Endothelial cell of umbilical vein (primary cell): ENCODE measurements around the gene LGMN. TPM values are rescaled to one million over a fixed set of nuclear protein-coding genes. Genes with fewer than 3 reads are reported as not detected.

Experiments
- BruUV-seq: library from RNA; stranded (reverse); fragments of 400-500 nt; replicated peaks from 2 replicates; lab custom pipeline; 2021; lab: Mats Ljungman, UMichigan
- CTCF ChIA-PET: fragments of 300-600, 350-600 bp; sonication (Branson Sonifier 250); formaldehyde crosslinking; loops from one replicate; lab custom pipeline; 2021; ENCODE audit warnings: antibody characterized with exemption, inconsistent platforms; lab: Charles Lee
- POLR2A ChIA-PET: fragments of 300-600, 350-600 bp; sonication (Branson Sonifier 250); formaldehyde crosslinking; loops from one replicate; lab custom pipeline; 2021; ENCODE audit warnings: antibody characterized with exemption, inconsistent platforms; lab: Charles Lee
- DNase-seq: peaks from one replicate; pipeline ENCODE4 v3.0.0-alpha.2; 2011; ENCODE audit warnings: low read depth, low spot score
- FAIRE-seq: peaks from 2 replicates; lab custom pipeline; 2011; peaks lifted over from hg19 to GRCh38; lab: Jason Lieb, UNC
- H2AFZ ChIP-seq: 2 replicates; pipeline ENCODE4 v1.6.0; 2012; ENCODE audit warnings: low read depth, low read length, control low read depth, inconsistent platforms
- H3K27ac ChIP-seq: 2 replicates; pipeline ENCODE4 v1.5.1; 2011; ENCODE audit warnings: low read depth, mild to moderate bottlenecking, control low read depth, low read length, moderate library complexity; ENCODE audit not compliant: insufficient read depth
- H3K27me3 ChIP-seq, 2 experiments: 2 replicates each; pipeline versions ENCODE4 v1.6.0 to v1.6.1; 2011; ENCODE audit warnings: low read length in 2 of 2, mixed read lengths in 1 of 2; ENCODE audit not compliant: control insufficient read depth in 2 of 2, insufficient read depth in 2 of 2
- H3K36me3 ChIP-seq, 2 experiments: 2 replicates in 1 of 2; 3 replicates in 1 of 2; pipeline ENCODE4 v1.5.1; 2011; ENCODE audit warnings: low read length in 2 of 2, mild to moderate bottlenecking in 1 of 2, moderate library complexity in 1 of 2; ENCODE audit not compliant: control insufficient read depth in 2 of 2, insufficient read depth in 2 of 2; ENCODE audit errors: extremely low read depth in 1 of 2
- H3K4me1 ChIP-seq: 3 replicates; pipeline ENCODE4 v1.5.1; 2011; ENCODE audit warnings: mild to moderate bottlenecking, low read length; ENCODE audit not compliant: control insufficient read depth, insufficient read depth; ENCODE audit errors: extremely low read depth
- H3K4me2 ChIP-seq: 2 replicates; pipeline ENCODE4 v1.6.1; 2011; ENCODE audit warnings: low read length, control low read depth, mixed read lengths; ENCODE audit not compliant: insufficient read depth
- H3K4me3 ChIP-seq, 3 experiments: fragments of 200-600 bp in 1 of 3; sonication (generic), shearing (Covaris generic) in 1 of 3; replicated peaks in 1 of 3; 2 replicates each; pipeline ENCODE4 v1.5.1; 2011 to 2016; ENCODE audit warnings: control low read depth in 3 of 3, low read length in 3 of 3, mild to moderate bottlenecking in 2 of 3, inconsistent platforms in 1 of 3, low read depth in 1 of 3, moderate library complexity in 1 of 3; ENCODE audit not compliant: insufficient read depth in 1 of 3
- H3K79me2 ChIP-seq: 2 replicates; pipeline ENCODE4 v1.6.0; 2012; ENCODE audit warnings: low read length, inconsistent platforms; ENCODE audit not compliant: control insufficient read depth, insufficient read depth
- H3K9ac ChIP-seq: replicated peaks from 2 replicates; pipeline ENCODE3; 2011; ENCODE audit warnings: low read length, control low read depth; ENCODE audit not compliant: insufficient read depth; ENCODE audit errors: extremely low read depth
- H3K9me1 ChIP-seq: replicated peaks from 3 replicates; pipeline ENCODE4 v1.6.0; 2011; ENCODE audit warnings: mild to moderate bottlenecking, low read length; ENCODE audit not compliant: control insufficient read depth, insufficient read depth; ENCODE audit errors: extremely low read depth
- H3K9me3 ChIP-seq: replicated peaks from 2 replicates; pipeline ENCODE4 v1.5.1; 2012; ENCODE audit warnings: low read length, inconsistent platforms; ENCODE audit not compliant: control insufficient read depth, insufficient read depth
- H4K20me1 ChIP-seq: replicated peaks from 2 replicates; pipeline ENCODE3; 2011; ENCODE audit warnings: mild to moderate bottlenecking, low read length; ENCODE audit not compliant: control insufficient read depth, insufficient read depth; ENCODE audit errors: extremely low read depth
- CTCF ChIP-seq, 2 donors: IDR thresholded peaks; 1 replicate in 1 of 2; 2 replicates in 1 of 2; pipeline ENCODE4 v1.5.1; 2011; ENCODE audit warnings: low read length in 2 of 2, mild to moderate bottlenecking in 2 of 2, moderate library complexity in 2 of 2, control low read depth in 1 of 2, inconsistent platforms in 1 of 2, low read depth in 1 of 2; ENCODE audit not compliant: insufficient read depth in 1 of 2; ENCODE audit errors: extremely low read depth in 1 of 2
- EZH2 ChIP-seq: IDR thresholded peaks from 2 replicates; pipeline ENCODE4 v1.6.1; 2012; ENCODE audit warnings: borderline replicate concordance, low read depth, mild to moderate bottlenecking, moderate library complexity, low read length, inconsistent platforms; ENCODE audit not compliant: severe bottlenecking
- FOS ChIP-seq: IDR thresholded peaks from 2 replicates; pipeline ENCODE4 v1.6.1; 2011; ENCODE audit warnings: mild to moderate bottlenecking, low read length, moderate library complexity, borderline replicate concordance; ENCODE audit not compliant: insufficient read depth
- GATA2 ChIP-seq: IDR thresholded peaks from 2 replicates; pipeline ENCODE4 v1.7.0; 2011; ENCODE audit warnings: low read depth, mild to moderate bottlenecking, moderate library complexity, mixed read lengths, low read length; ENCODE audit not compliant: insufficient read length, insufficient read depth
- JUN ChIP-seq: IDR thresholded peaks from 2 replicates; pipeline ENCODE4 v1.6.1; 2011; ENCODE audit warnings: borderline replicate concordance, low read depth; ENCODE audit not compliant: insufficient read length, insufficient read depth
- MAX ChIP-seq: IDR thresholded peaks from 2 replicates; pipeline ENCODE4 v1.6.1; 2011; ENCODE audit not compliant: insufficient read depth, insufficient read length
- MYC ChIP-seq: IDR thresholded peaks from one replicate; pipeline ENCODE4 v1.6.1; 2011; ENCODE audit warnings: mild to moderate bottlenecking, low read depth, low read length
- POLR2A ChIP-seq: IDR thresholded peaks from 2 replicates; pipeline ENCODE4 v1.6.1; 2012; ENCODE audit warnings: low read depth, mild to moderate bottlenecking, control low read depth, low read length
- POLR2AphosphoS5 ChIP-seq: IDR thresholded peaks from 2 replicates; pipeline ENCODE4 v1.6.1; 2012; ENCODE audit warnings: low read depth, mild to moderate bottlenecking, control low read depth, low read length, moderate library complexity; ENCODE audit not compliant: insufficient read depth
- dilution Hi-C: fragments of 300-500 bp; cut with MboI; formaldehyde crosslinking; loops from one replicate; pipeline ENCODE4 v1.15.0; 2019; ENCODE audit warnings: low sequenced_read_pairs; ENCODE audit not compliant: extremely low pct_ligation_motif_present
- intact Hi-C: fragments of 100-400 bp; cut with micrococcal nuclease; formaldehyde crosslinking; loops from one replicate; pipeline ENCODE4 v1.10.0; 2022
- polyA plus RNA-seq, 4 experiments: library from polyadenylated mRNA; depleted of rRNA in 3 of 4; stranded (reverse) in 3 of 4; unstranded in 1 of 4; fragments of >200 nt; gene quantifications; 2 replicates each; pipeline versions ENCODE4 v1.2.1 to v1.2.3, GENCODE V29; 2011 to 2012; ENCODE audit warnings: missing spikeins in 1 of 4
- total RNA-seq: library from RNA; stranded (reverse); gene quantifications from 2 replicates; pipeline ENCODE4 v1.2.3, GENCODE V29; 2021

LGMN gene
- total and polyA plus RNA-seq, 2 donors (not counting 3 experiments of a cell fraction or from before 2014, with no cell fraction given): 56.7 to 99.2 TPM

- H3K36me3 ChIP-seq: no peaks in the 10 kb centered on the region
- H4K20me1 ChIP-seq: no peaks in the 10 kb centered on the region
- H3K4me3 ChIP-seq: no peak overlapping the region
- dilution Hi-C loops: no loop called here
- CTCF ChIA-PET: no interaction called here
- H3K9ac ChIP-seq: no peak overlapping the region
- POLR2A ChIA-PET: no interaction called here
- H3K27ac ChIP-seq: no peak overlapping the region
- H3K4me1 ChIP-seq: no peaks in the 10 kb centered on the region
- no peaks in the 10 kb centered on the region for H3K9me1 ChIP-seq
- no peaks in the 10 kb centered on the region for H3K79me2 ChIP-seq
- BruUV-seq: no TSS peak
- H3K27me3 ChIP-seq: no peaks in the 10 kb centered on the region
- no peak for FAIRE-seq
- intact Hi-C loops: no loop called here
- H3K9me3 ChIP-seq: no peaks in the 10 kb centered on the region
- DNase-seq: no peak
- no peak for TF ChIP-seq POLR2AphosphoS5
- no peak for TF ChIP-seq MAX
- no peak for TF ChIP-seq EZH2
- no peak for TF ChIP-seq MYC
- TF ChIP-seq GATA2: no peak
- no peak for TF ChIP-seq FOS
- TF ChIP-seq JUN: no peak
- TF ChIP-seq CTCF (IDR thresholded peaks at IDR 0.05; ENCODE audit: extremely low read depth in 1 of 2, insufficient read depth in 1 of 2, low read depth in 1 of 2, low read length in 2 of 2): no peak
- no peak for TF ChIP-seq POLR2A
- H3K4me2 ChIP-seq: no peak overlapping the region
- no peak overlapping the region for H2AFZ ChIP-seq
These were observed 10.7 kb downstream of the LGMN start for GRCh38 chr14:92737619-92738188.
